Testis (tissue), 3 donors: ENCODE results near the gene CST2. TPM values are rescaled to one million over a fixed set of nuclear protein-coding genes. Genes with fewer than 3 reads are reported as not detected.

Source experiments
- DNase-seq: peaks from one replicate; pipeline ENCODE4 v3.0.0-alpha.2; 2019
- H3K27ac ChIP-seq, 2 donors: fragments of 200-600 bp; sonication (generic); one replicate each; pipeline ENCODE4 v1.5.1; 2019
- H3K27me3 ChIP-seq: fragments of 200-600 bp; sonication (generic); one replicate; pipeline ENCODE4 v1.5.1; 2019
- H3K36me3 ChIP-seq: fragments of 200-600 bp; sonication (generic); one replicate; pipeline ENCODE4 v1.5.1; 2017; ENCODE audit warnings: low read depth; ENCODE audit errors: missing control alignments
- H3K4me1 ChIP-seq: fragments of 200-600 bp; sonication (generic); one replicate; pipeline ENCODE4 v1.5.1; 2019
- H3K4me3 ChIP-seq, 2 donors: fragments of 200-600 bp; sonication (generic); one replicate each; pipeline ENCODE4 v1.5.1; 2017 to 2019
- H3K9me3 ChIP-seq: fragments of 200-600 bp; sonication (generic); one replicate; pipeline ENCODE4 v1.5.1; 2017
- POLR2A ChIP-seq: fragments of 450-650 bp; IDR thresholded peaks from one replicate; pipeline ENCODE4 v1.6.1; 2017; ENCODE audit warnings: antibody characterized with exemption, mild to moderate bottlenecking, moderate library complexity
- WGBS, 2 donors: methylation state at CpG; one replicate each; pipeline ENCODE4 v1.1.5; 2018; 5-methylcytosine and 5-hydroxymethylcytosine counted together
- intact Hi-C: fragments of 100-400 bp; cut with DNase I; formaldehyde crosslinking; loops from one replicate; pipeline ENCODE4 v1.15.1; 2023; ENCODE audit warnings: low total_unique reads
- polyA plus RNA-seq: library from polyadenylated mRNA; stranded (reverse); fragments of 350-450 nt; fragmentation: Illumina TruSeq; extraction: RNeasy Lipid Tissue Mini Kit (QIAGEN cat#74804); gene quantifications from one replicate; pipeline ENCODE4 v1.2.3, GENCODE V29; 2014; ENCODE audit warnings: low read depth, low replicate concordance; ENCODE audit not compliant: insufficient read depth
- total RNA-seq, 2 donors: library from RNA; depleted of rRNA; stranded (reverse); fragments of >200 nt; gene quantifications; one replicate each; pipeline ENCODE4 v1.2.3, GENCODE V29; 2016
- TF ChIP-seq, protein P1 (sequence below), 3 experiments: fragments of 450-650 bp in 2 of 3; fragments of 200-600 bp in 1 of 3; sonication (generic) in 1 of 3; IDR thresholded peaks; one replicate each; pipeline ENCODE4 v1.5.1; 2016 to 2019; ENCODE audit warnings: antibody characterized with exemption in 3 of 3, mild to moderate bottlenecking in 2 of 3, moderate library complexity in 1 of 3

CST2 gene
- total and polyA plus RNA-seq, 3 donors from 2014 or later = 0.49 TPM; not detected in 2

- Histone ChIP-seq H3K36me3 (no peaks in the 10 kb centered on the region), H3K4me1 (no peaks in the 10 kb centered on the region), H3K9me3 (no peaks in the 10 kb centered on the region), H3K4me3 (no peak overlapping the region), H3K27me3 (no peaks in the 10 kb centered on the region), H3K27ac (no peak overlapping the region)
- TF ChIP-seq, protein P1, sequence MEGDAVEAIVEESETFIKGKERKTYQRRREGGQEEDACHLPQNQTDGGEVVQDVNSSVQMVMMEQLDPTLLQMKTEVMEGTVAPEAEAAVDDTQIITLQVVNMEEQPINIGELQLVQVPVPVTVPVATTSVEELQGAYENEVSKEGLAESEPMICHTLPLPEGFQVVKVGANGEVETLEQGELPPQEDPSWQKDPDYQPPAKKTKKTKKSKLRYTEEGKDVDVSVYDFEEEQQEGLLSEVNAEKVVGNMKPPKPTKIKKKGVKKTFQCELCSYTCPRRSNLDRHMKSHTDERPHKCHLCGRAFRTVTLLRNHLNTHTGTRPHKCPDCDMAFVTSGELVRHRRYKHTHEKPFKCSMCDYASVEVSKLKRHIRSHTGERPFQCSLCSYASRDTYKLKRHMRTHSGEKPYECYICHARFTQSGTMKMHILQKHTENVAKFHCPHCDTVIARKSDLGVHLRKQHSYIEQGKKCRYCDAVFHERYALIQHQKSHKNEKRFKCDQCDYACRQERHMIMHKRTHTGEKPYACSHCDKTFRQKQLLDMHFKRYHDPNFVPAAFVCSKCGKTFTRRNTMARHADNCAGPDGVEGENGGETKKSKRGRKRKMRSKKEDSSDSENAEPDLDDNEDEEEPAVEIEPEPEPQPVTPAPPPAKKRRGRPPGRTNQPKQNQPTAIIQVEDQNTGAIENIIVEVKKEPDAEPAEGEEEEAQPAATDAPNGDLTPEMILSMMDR (IDR thresholded peaks at IDR 0.05) = no peak
- no peak for TF ChIP-seq POLR2A
- intact Hi-C loops = no loop called here
- DNase-seq = no peak
- 29 to 34% methylated on average over 13 to 14 of the region's 14 CpGs for WGBS, 2 donors
Observed at GRCh38 chr20:23776067-23776771, 50.3 kb downstream of the CST2 start.

- intact Hi-C loops = no loop called here
- TF ChIP-seq POLR2A = no peak
- TF ChIP-seq, protein P1 (IDR thresholded peaks at IDR 0.05) = no peak
- DNase-seq = no peak
Observed at GRCh38 chr20:23774081-23774480, 52.4 kb downstream of the CST2 start.

More at GRCh38 chr20:23774081-23774480, 52.4 kb downstream of the CST2 start:
- H3K9me3 ChIP-seq = no peaks in the 10 kb centered on the region
- 82 to 86% methylated on average over 7 of the region's 7 CpGs for WGBS, 2 donors
- no peaks in the 10 kb centered on the region for H3K36me3 ChIP-seq
- H3K27me3 ChIP-seq = no peaks in the 10 kb centered on the region
- no peak overlapping the region for H3K4me3 ChIP-seq
- no peak overlapping the region for H3K27ac ChIP-seq
- H3K4me1 ChIP-seq = no peaks in the 10 kb centered on the region

Other genes with a start within 250 kb of the CST2 start
- gene CST9, start 220.8 kb downstream of the CST2 start, total RNA-seq = under 1 TPM in 1 of 2 donors, not detected in 1; 0.19 TPM
- gene CST9, start 220.8 kb downstream of the CST2 start, polyA plus RNA-seq = not detected
- 1,000 to 10,000 TPM; 3,145 to 4,272 TPM for gene CST3, start 188.8 kb downstream of the CST2 start, total RNA-seq
- gene CST3, start 188.8 kb downstream of the CST2 start, polyA plus RNA-seq = 1,703 TPM
- gene CST4, start 137.7 kb downstream of the CST2 start, total RNA-seq = not detected
- not detected for gene CST4, start 137.7 kb downstream of the CST2 start, polyA plus RNA-seq
- 1 to 10 TPM; 1.0 to 1.1 TPM for gene CST1, start 75.8 kb downstream of the CST2 start, total RNA-seq
- 0.96 TPM for gene CST1, start 75.8 kb downstream of the CST2 start, polyA plus RNA-seq
- gene CST5, start 53.0 kb upstream of the CST2 start, total RNA-seq = not detected
- gene CST5, start 53.0 kb upstream of the CST2 start, polyA plus RNA-seq = not detected
- 10 to 100 TPM in 1 of 2 donors, 1 to 10 TPM in 1; 6.9 to 13.4 TPM for gene GGTLC1, start 162.1 kb upstream of the CST2 start, total RNA-seq
- 20.7 TPM for gene GGTLC1, start 162.1 kb upstream of the CST2 start, polyA plus RNA-seq